NCI-H82 treated with DMSO at 0.1 percent for 48 hours (cell line): ENCODE data around the gene BPIFB6.

Experiments
- DNase-seq: peaks from one replicate; lab custom pipeline; 2025; ENCODE audit not compliant: unreplicated experiment; lab: John Stamatoyannopoulos, UW

Gene BPIFB6

DNA sequence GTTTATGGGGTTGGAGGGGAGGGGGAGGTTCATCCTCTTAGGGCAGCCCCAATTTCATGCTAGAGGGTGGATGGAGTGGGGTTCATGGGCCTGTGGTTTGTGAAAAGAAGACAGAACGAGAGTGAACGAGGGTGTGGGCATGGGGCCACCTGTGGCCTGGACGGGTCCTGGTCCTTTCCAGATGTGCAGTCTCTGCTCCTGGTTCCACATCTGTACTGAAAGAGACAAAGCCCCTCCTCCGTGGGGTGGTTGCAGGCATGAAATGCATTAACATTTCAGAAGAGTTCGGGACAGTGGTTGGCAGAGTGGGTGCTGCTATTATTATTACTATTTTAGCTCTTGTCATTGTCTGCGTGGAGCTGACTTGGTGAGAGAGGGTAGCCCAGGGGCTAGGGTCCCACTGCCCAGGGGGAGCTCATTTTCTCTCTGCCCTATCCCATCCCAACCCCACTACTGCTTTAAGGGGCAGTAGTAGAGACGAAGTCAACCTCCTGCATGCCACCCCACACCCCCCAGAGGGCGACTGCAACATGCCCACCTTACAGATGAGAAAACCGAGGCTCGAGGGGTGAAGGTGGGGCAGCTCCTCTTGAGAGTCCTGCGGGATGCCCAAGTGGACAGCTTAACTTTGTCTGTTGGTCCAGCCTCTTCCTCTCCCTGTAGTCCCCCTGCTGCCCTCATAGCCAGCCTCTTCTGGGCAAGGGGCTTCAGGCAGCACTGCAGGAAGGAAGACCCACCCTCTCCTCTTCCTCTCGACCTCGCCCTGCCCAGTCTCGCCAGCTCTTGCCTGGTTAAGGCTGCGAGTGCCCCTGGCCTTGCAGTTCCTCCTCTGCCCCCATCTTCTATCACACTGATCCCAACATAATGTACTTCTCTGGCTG is 15.5 kb upstream of the BPIFB6 start:
- no peak for DNase-seq

DNA sequence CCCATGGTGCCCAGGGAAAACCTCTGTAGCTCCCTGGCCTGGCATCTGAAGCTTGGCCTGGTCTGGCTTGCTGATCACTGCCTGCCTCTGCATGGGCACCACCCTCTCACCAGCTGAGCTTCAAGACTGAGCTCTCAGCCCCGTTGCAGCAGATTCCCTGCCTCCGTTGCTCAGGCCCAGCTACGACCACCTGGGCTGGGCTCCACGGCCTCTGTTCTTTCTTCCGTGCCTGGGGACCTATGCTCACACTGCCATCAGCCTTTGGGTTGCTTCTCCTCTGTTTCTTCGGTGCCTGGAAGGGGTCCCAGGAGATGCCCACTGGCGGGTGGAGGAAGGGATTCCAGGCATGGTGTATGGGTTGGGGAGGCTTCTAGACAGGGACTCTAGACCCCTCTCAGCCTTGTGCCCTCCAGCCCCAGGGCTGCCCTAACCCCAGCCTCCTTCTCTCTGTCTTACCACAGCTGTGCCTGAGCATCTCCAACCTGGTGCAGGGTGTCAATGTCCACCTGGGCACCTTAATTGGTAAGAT is 14.8 kb upstream of the BPIFB6 start:
- DNase-seq = no peak

DNA sequence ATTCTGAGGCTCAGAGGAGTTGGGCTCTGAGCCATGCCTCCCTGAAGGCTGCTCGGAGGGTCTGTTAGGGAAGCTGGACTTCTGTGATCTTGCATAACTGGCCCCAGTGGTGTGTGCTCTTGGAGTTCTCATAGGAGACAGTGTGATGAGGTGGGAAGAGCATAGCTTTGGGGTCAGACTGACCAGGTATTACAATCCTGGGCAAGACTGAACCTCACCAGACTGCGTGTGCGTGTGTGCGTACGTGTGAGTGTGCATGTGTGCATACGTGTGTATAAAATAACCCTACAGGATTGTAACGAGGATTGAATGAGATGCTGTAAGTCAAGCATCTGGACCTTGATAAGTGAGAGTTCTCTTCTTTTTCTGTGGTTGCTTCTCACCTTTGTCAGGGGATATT is 13.9 kb upstream of the BPIFB6 start:
- no peak for DNase-seq

DNA sequence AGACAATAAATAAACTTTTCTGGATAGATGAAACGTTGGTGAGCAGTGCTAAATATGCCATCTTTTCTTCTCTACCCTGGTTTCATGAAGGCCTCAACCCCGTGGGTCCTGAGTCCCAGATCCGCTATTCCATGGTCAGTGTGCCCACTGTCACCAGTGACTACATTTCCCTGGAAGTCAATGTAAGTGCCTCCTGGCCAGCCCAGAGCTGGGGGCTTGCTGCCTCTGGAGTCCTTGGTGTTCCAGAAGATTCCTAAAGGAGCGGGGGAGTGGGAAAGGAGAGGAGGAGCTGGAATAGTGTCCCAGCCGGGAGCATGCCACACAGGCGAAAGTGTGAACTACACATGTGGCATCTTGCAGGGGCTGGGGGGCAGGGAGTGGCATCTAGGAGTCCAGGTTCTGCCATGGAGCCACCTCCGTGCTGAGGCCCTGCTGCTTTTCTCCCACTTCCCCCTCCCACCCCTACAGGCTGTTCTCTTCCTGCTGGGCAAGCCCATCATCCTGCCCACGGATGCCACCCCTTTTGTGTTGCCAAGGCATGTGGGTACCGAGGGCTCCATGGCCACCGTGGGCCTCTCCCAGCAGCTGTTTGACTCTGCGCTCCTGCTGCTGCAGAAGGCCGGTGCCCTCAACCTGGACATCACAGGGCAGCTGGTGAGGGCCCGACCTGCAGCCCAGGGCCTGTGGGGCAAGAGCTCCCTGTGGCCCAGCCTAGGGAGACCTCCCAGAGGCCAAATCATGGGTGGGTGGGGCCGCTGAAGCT is 13.1 kb upstream of the BPIFB6 start:
- DNase-seq = no peak

DNA sequence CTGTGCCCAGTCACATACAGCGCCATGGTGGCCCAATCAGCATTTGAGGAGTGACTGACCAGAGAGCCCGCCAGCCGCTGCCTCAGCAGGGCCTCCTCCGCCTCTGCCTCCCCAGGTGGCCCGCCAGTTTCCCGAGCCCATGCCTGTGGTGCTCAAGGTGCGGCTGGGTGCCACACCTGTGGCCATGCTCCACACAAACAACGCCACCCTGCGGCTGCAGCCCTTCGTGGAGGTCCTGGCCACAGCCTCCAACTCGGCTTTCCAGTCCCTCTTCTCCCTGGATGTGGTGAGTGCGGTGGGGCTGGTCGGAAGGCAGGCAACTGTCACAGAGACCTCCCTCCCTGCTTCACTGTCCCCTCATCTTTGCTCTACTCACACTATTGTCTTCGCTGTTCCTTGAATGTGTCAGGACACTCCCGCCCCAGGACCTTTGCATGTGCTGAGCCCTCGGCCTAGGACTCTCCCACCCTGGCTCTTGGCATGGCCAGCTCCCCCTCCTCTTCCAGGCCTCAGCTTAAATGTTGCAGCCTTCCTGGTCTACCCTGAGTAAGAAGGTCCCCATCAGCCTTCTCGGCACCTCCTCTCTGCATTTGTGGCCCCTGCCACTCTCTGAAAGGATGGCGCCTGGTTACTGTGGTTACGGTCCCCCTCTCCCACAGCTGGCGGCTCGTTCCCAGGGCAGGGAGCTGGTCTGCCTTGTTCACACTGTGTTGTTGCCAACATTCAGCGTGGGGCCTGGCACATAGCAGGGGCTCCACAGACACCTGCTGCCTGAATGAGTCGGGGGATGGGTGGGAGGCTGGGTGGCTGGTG is 11.8 kb upstream of the BPIFB6 start:
- DNase-seq = no peak

DNA sequence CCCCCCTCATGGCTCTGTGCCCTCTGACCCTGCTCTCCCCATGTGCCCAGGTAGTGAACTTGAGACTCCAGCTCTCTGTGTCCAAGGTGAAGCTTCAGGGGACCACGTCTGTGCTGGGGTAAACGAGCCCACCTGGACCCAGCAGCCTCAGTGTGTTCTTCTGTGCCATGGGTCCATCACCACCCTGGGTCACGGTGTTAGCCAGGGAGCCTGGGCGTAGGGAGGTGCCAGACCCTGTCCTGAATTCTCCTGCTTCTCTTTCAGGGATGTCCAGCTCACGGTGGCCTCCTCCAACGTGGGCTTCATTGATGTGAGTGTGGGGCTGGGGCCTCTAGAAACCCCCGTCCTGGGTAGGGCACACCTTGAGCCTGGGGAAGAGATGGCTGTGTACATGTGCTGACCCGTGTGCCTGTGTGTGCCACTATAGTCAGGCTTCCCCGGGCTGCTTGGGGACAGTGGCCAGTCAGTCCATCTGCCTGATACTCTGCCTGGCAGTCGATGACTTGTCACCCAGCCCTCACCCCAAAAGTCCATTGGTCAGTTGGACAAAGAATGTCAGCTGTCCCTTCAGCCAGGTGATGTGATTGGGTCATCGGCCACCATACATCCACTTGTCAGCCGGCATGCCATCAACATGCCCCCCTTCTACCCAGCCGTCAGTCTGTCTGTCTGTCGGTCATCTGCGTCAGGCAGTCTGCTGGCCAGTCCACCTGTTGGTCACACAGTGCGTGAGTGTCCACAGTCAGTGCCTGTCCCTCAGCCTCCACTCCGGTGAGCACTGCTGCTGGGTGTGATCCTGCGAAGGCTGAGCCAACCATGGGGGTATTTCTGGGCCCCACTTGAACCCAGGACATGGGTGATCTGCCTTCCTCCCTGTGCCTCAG is 10.9 kb upstream of the BPIFB6 start:
- DNase-seq = no peak

DNA sequence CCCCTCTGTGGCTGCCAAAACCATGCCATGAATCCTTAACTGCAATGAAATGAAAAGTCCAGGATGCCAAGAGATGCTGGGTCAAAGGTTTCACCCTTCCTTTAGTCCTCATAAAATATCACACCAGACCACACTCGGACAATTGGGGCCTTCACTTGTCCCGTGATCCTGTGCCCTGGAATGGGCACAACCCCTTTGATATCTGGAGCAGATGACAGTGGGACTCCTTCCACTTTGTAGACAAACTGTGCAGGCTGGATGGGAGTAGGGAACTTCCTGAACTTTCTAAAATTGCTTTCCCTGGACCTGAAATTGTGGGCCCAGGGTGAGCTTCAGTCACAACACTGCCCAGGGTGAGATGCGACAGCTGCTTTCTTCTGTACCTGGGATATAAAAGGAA is 9.6 kb upstream of the BPIFB6 start:
- DNase-seq = no peak

DNA sequence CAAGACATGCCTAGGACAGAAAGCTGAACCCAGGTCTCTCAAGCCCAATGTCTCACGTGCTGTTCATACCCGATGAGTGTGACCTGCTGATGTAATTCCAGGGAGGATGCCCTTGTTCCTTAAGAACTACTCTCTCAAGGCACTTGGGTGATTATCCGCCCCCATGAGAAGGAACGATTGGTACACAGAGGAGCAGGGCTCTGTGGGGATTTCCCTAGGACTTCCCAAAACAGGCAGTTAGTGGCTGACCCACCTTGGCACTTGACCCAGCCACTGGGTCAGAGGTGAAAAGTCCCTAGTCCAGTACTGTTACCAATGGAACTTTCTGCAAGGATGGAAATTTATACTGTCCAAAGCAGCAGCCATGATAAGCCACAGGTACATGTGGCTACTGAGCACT is 9.2 kb upstream of the BPIFB6 start:
- DNase-seq = no peak

DNA sequence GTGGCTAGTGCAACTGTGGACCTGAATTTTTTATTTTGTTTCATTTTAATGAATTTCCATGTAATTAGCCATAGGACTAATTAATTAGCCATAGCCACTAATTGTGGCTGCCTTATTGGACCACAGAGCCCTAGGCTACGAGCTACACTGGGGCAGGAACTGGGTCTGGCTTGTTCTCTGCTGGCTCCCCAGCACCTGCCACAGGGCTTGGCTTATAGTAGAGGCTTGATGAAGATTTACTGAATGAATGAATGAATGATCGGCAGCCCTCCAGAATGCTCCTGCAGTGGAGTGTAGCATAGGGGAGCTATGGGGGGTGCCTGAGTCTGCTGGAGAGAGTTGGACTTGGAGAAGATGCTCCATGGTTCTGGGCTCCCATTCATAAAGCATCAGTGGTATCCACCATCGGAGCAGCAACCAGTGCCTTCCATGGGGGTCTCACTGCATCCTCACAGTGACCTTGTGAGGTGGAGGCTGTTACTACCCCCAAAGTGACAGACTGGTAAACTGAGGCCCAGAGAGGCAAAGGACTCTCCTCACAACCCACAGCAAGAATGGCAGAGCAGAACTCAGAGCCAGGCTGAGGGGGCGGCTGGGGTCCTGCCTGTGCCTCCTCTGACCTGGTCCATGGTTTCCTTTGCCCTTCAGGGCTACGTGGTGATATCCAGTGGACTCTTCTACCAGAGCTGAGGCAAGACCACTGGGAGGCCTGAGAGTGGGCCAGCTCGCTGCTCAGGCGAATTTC is 8.6 kb upstream of the BPIFB6 start:
- no peak for DNase-seq

DNA sequence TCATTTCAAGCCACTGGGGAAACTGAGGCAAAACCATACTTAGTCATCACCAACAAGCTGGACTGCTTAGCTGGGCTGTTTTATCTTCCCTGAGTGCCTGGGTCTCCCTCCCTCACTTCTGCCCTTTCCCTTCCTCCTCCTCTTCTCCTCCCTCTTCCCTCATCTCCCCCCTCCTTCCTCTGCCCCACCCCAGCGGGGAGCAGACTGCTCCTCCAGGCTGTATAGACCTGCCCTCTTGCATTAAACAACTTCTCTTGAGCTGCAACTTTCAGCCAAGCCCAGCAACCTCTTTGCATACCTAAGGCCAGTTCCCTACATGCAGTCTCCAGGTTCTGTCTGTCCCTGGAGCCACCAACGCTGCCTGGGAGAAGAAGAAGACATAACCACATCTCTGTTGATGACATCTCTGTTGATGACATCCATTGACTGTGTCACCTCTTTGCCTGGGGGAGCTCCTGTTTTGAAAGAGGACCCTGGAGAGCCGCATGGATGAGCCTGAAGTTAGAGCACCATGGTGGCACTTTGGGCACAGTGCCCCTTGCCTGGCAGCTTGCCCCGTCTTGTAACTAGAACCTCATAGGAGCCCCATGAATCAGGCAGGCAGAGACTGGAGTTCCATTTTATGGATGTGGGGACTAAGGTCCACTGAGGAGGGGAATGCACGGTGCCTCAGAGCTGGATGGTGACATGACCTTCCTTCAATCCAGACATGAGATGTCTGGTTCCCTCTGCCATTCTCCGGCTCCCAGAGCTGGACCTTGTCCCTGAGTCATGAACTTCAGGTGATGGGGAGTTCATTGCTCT is 7.8 kb upstream of the BPIFB6 start:
- no peak for DNase-seq

DNA sequence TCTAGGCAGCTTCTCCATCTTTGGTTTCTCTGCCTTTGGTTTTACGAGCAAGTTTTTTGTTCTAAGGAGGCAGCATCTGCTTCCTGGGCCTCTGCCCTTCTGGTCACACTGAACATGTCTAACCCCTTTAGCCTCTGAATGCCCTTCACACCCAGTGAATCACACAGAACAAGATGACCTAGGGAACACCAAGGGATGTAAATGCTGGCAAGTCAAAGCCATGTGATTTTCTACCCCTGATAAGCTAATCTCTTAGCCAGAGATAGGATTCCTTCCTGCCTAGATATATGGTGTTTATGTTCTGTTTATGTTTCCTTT is 7.2 kb upstream of the BPIFB6 start:
- DNase-seq = no peak

DNA sequence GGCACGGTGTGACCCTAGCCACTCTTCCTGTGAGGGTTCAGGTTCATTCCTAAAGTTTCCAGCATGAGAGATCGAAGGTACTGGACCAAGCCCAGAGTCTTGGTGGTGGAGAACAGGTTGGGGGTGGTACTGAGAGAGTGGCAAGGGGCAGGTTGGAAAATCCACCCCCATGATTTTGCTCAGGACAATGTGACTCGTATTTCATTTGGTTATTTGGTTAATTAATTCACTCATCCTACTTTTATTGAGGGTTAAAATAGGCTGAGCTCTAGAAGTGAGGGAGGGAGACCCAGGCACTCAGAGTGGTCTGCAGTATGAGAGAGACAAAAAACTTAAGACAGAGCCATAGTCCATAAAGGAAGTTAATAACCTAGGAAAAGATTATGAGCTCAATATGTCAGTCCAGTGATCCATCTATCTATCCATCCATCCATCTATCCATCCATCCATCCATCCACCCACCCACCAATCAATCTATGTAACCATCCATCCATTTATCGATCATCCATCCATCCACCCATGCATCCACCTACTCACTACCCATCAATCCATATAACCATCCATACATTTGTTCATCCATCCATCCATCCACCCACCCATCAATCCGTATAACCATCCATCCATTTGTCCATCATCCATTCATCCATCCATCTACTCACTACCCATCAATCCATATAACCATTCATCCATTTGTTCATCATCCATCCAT is 6.7 kb upstream of the BPIFB6 start:
- DNase-seq = no peak

DNA sequence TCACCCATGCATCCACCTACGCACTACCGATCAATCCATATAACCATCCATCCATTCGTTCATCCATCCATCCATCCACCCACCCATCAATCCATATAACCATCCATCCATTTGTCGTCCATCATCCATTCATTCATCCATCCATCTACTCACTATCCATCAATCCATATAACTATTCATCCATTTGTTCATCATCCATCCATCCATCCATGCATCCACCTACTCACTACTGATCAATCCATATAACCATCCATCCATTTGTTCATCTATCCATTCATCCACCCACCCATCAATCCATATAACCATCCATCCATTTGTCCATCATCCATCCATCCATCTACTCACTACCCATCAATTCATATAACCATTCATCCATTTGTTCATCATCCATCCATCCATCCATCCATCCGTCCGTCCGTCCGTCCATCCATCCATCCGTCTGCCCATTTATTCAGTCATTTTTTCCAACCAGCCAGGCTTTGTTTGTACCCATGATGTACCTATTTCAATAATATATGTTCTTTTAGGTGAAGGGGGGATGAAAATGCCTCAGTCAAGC is 6.1 kb upstream of the BPIFB6 start:
- DNase-seq = no peak

DNA sequence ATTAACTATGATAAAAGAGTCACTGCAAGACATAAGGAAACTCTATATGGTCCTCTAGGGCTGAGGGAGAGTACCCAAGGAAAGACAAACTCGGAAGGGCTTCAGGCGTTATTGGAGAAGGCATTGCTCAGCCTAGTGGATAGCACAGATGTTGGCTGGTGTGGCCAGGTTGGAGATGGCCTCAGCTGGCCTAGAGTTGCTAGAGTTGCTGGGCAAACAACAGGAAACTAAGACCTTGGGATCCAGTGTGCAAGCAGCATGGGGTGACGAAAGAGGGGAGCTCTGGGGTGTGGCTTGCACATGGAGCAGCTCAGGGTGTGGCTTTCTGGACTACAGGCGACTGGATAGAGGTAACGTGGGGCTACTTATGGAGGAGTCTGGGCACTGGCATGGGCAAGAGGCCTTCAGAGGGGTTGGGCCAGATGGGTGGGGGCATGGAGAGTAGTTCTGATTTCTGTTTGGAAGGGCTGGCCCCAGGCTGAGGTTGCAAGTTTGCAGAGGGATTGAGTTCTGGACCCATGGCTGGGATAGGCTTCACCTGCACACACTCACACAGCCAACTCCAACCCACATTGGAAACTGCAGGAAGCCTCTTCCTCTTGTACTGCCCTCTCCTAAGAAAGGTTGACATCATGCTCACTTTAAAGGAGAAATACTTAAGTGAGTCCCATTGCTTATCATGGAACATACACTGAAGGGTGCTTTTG is 5.2 kb upstream of the BPIFB6 start:
- DNase-seq = no peak

DNA sequence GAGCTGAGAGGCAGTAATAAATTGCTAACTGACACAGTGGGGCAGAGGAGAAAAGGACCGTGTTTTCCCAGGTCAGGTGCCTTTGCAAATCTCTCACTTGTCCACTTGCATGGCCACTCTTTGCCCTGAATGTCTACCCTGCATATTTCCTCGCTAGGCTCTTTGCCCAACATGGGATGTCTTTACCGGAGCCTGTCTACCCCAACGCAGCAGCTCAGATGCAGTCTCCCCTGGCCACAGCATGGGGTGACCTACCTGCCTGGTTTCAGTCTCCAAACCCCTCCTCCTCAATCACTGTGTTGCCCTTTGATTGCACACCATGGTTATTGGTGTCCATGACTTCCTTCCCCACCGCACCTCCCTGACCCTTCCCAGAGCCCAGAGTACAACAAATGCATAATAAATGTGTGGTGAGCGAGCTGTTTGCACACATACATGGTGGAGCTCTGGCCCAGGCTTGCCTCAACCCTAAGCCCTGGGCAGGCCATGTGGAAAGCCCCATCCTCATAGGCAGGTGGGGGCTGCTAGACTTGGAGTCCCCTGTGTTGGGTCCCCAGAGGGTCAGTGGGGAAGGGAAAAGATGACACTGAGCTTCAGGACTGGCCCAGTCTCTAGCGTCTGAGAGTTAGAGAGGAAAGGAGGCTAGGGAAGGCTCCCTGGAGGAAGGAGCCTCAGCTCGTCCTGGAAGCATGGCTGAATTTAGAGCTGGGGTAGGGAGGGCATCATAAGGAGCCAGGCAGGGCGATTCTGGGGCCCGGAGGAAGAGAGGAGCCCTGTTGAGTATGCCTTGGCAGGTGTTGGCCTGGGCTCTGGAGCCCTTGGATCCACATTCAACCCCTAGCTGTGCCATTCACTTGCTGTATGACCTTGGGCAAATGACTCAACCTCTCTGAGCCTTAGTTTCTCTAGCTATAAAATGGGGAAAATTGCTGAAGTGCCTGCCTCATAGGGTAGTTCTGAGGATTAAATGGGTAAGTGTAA is 4.4 kb upstream of the BPIFB6 start:
- no peak for DNase-seq
